Pulmonary artery endothelial cell (primary cell): Measurements from ENCODE around the gene RUSF1. TPM values are rescaled to one million over a fixed set of nuclear protein-coding genes. Genes with fewer than 3 reads are reported as not detected.
"Not testable (repeated sequence)": the region's sequence is repeated elsewhere in the genome, so short reads cannot be mapped to it uniquely, and the experiment has no call there.

Experiments used
- DNase-seq: peaks from one replicate; pipeline ENCODE4 v3.0.0-alpha.2; 2011; ENCODE audit warnings: low read depth, low spot score
- total RNA-seq: library from RNA; depleted of rRNA; stranded (reverse); fragments of >200 nt; gene quantifications from 2 replicates; pipeline ENCODE4 v1.2.3, GENCODE V29; 2014

The RUSF1 gene
- total RNA-seq, 1 donor from 2014 or later, result 28.2 TPM

DNA sequence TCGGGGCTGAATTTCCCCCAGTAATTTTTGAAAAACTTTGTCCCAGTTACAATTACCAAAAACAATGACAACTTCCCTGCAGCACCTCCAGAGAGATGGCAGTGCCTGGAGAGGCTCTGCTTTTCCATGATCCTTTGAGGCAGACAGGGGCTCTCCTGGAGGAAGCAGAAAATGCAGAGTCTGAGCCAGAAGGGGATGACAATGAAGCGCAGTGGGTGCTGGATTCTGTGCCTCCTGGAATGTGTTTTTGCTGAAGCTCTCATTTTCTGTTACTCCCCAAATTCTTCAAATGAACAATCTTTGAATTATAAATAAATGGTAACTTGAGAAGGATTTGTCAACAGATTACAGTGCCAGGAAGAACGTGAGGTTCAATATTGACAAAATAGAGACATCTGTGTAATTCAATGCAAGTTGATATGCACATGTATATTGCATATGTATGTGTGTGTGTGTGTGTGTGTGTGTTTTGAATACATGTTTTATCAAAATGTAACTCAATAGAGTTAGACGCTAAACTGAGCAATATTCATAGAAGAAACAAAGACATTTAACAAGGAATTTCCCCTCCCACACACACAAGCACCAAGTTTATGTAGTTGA lies 9.7 kb upstream of the RUSF1 start:
- no peak for DNase-seq

DNA sequence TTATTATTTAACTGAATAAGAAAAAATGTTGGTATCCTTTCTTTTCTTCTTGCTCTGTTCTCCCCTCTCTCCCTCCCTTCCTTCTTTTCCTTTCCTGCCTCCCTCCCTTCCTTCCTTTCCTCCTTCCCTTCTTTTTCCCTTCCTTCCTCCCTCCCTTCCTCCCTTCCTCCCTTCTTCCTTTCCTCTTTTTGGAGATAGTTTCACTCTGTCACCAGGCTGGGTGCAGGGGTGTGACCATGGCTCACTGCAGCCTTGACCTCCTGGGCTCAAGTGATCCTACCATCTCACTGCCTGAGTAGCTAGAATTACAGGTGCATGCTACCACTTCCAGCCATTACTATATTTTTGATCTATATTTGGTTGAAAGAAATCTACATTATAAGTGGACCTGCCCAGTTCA lies 5.7 kb upstream of the RUSF1 start:
- DNase-seq, result no peak

DNA sequence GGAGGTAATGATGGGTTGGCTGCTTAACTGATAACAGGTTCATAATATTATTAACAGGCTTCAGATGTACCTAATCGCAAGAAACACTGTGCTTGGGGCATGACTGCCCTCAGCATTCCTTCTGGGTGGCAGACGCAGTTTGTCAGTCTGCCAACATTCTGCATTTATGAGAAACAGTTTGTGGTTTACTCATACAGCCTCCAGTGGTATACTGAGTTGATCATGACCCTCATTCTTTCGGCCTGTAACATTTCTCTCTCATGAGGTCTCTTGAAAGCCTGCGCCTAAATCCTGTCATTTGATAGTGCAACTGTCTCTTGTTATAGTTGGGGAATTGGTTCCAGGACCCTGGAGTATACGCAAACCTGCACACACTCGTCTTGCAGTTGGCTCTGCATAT lies 4.9 kb upstream of the RUSF1 start:
- DNase-seq, result no peak

DNA sequence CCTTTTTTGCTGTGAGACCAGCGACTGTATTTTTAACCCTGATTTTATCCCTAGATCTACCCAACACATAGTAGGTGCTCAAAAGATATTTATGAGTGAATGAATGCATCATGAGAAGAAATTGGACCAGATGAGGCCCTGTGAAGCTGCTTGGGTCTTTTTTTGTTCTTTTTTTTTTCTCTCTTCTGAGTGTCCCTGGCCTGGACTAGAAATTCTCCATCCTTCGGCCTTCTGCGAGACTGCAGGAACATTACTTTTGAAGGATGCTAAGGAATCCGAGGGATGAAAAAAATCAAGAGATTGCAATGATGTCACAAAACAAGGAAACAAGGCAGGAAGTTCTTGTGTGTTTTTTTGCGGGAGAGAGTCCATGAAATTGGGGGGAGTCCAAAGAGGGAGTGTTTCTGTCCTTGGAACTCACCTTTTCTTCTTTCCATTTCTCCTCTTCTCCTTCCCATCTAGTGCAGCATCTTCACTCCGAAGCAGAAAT lies 560 bp upstream of the RUSF1 start:
- DNase-seq, result no peak

DNA sequence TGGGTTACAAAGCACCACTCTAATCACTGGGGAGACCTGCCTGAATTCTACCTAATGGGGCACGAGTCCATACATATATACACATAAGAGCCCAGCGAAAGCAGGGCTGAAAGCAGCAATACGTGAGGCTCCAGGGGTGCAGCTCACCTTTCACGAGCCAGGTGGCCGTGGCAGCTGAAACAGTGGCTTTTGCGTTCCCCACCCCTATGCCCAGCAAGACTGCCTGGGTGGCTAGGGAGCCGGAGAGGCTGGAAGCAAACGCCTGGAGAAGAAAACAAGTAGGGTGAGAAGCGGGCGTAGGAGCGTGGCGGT lies 618 bp downstream of the RUSF1 start:
- no peak for DNase-seq

DNA sequence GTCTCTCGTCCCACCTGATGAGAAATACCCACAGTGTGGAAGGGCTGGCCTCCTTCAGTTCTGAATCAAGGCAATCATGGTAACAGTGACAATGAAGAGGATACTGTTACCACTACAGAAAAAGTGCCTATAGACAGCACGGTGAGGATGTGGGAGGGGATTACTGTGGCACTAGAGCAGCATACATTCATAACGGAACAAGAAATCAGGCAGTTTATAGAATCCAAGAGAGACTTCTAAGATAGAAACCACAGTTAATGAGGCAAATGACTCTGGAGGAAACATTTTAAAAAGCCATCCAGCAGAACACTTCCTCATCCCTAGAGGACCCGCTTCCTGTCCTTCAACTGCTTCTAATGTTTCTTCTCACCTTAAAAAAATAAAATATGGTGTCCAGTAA lies 2.7 kb downstream of the RUSF1 start:
- DNase-seq, result no peak

DNA sequence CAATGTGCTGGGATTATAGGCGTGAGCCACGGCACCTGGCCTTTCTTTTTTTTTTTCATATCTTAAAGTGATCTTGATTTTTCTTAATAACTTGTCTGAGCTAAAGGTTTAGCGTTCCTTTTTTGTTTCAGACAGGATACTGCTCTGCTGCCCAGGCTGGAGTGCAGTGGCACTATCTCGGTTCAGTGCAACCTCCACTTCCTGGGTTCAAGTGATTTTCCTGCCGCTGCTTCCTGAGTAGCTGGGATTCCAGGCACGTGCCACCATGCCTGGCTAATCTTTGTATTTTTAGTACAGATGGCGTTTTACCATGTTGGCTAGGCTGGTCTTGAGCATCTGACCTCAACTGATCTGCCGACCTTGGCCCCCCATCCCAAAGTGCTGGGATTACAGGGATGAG lies 4.0 kb downstream of the RUSF1 start:
- DNase-seq, result peak; percentile 30

DNA sequence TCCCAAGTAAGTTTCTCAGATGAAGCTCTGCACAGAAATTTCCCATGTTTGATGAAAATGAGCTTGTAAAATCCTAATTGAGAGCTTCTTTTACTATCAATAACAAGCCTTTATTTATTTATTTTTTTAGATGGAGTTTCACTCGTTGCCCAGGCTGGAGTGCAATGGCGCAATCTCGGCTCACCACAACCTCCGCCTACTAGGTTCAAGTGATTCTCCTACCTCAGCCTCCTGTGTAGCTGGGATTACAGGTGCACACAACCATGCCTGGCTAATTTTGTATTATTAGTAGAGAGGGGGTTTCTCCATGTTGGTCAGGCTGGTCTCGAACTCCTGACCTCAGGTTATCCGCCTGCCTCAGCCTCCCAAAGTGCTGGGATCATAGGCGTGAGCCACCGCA lies 4.6 kb downstream of the RUSF1 start:
- not testable (repeated sequence) for DNase-seq

DNA sequence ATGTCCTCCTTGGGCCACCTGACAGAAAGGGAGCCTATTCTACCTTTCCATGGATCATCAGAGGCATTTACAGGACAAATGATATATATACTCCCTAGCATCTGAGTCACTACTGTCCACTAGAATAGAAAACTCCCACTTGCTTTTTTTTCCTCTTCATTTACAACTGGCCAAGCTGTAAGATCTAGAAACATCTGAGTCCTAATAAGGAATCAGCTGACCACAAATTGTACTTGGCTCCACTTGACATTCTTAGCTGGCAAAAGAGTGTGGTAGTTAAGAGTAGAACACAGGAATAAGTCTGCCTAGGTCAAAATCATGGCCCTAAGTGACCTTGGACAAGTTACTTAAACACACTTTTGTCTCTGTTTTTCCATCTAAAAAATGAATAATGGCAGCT lies 5.2 kb downstream of the RUSF1 start:
- no peak for DNase-seq

DNA sequence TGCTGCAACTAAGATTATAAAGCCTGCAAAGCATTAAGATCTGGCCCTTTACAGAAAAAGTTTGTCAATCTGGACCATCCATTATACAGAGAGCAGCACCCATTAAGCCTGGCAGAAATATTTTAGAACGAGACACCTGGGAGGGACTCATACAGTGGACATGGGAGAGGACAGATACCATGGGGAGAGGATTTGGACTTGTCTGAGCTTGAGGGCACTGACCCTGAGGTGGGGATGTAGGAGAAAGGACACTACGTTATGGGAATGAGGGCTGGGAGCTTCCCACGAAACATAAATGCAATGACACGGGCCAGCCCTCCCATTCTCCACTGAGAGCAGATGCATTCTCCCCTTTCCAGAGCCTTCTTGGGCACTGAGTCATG lies 6.2 kb downstream of the RUSF1 start:
- no peak for DNase-seq

DNA sequence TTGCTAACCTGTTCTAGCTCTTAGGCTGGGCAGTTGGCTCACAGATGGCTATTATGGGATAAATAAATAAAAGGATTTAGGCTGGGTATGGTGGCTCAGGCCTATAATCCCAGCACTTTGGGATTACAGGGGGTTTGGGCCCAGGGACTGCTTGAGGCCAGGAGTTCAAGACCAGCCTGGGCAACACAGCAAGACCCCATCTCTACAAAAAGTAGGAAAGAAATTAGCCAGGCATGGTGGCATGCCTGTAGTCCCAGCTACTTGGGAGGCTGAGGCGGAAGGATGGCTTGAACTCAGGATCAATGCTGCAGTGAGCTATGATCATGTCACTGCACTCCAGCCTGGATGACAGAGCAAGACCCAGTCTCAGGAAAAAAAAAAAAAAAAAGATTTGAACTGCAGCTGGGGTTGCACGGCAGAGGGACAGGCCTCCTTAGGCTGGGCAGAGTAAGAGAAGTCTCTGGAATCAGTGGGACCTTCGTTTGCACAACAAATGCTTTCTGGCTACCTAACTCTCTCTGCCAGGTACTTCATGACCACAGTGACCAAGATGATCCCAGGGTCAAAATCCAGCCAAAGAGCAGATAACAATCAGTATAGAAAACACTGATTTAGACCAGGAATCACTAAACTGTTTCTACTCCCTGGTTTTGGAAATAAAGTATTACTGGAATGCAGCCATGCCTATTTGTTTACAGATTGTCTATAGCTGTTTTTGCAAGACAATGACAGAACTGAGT lies 6.8 kb downstream of the RUSF1 start:
- no peak for DNase-seq

DNA sequence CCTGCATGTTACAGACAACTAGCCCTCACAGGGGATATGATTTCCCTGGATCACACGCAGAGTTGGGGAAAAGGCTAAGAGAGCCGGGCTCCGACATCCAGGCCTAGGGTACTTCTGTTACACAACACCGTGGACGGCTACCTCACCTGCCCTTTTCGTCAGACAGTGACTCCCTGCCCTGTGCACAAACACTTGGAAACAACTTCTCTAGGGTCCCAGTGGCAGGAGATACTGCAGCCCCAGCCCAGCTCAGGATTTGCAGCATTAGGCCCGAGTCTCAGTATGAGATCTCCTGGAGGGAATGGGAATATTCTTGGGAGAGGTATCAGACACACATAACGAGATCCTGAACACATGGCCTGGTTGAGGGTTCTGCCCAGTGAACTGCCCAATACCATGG lies 8.3 kb downstream of the RUSF1 start:
- no peak for DNase-seq

DNA sequence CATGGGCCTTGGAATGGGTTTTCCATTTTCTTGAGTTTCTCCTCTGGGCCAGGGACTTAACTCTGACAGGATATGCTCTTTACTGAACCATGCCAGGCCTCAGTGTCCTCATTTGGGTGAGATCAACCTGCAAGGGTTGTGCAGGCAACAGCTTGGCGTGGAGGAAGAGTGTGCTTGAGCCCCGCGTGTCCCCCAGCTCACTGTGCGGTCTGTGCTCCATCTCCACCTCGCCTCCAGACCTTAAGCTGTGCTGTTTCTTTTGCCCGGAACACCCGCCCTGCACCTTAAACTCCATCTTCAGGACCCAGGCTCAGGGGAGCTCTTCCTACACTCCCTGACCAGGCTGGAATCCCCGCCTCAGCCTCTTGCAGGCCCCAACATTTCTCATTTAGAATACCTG lies 9.7 kb downstream of the RUSF1 start:
- DNase-seq, result no peak

DNA sequence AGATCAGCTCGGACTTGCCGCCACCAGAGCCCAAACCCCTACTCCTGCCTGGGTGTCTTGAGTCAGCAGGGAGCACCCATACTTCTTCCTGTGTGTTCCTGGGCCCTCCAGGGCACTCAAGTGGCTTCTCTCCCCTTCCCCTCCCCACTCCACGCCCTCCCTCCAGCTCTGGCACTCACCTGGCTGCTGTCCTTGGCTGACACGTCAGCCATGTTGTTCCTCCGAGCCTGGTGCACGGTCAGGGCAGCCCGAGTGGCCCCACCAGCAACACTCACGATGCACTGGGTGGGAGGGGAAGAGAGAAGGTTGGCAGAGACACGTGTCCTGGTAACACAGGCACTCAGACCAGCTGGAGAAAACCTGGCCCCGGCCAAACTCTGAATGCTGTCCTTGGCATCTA lies 11.5 kb downstream of the RUSF1 start:
- no peak for DNase-seq

DNA sequence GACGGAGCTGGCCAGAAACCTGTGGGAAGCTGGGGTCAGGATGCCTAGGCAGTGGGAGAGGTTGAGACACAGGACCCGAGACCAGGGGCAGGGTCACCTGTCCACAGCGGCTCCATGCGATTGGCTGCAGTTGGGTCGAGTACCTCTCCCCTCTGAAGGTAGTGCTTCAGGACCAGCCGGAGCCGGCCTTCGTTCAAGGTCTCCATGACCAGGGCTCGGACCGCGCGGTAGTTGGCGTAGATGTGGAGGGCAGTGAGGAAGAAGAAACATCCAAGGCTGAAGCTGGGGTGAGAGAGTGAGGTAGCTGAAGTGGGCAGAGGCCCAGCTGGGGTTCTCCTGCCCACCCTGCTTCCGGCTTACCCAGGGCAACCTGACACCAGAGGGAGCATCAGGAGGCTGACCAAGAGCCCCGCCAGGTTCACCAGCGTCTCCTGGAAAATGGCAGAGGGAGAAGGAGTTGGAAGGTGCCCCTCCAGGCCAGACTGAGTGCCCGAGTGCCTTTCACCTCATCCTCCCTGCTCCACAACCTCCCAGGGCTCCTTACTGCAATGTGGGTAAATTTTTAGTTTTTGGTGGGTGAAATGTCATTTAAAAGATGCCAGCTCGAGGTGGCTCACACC lies 14.6 kb downstream of the RUSF1 start:
- no peak for DNase-seq

DNA sequence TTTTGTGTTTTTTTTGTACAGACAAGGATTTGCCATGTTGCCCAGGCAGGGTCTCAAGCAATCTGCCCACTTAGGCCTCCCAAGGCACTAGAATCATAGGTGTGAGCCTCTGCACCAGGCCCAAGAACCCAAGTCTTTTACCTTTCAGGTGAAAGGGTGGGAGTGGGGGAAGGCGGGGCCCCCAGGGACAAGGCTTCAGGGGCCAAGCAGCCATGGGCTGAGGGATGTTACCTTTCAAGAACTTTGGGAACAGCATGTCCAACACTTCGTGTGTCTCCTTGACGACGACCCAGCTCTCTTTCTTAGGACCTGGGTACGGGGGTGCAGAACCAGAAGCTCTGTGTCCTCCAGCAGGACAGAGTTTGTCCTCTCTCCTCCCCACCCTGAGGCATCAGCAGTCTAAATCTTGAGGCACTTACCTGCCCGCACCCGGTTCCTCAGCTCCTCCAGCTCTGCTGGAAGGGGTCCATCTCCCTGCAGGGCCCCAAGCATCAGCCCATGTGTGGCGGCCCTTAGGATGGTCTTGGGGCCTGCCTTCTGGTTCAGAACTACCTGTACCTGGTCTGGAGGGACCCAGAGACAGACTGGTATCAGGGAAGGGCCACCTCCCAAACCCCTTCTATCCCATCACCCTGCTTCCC lies 16.3 kb downstream of the RUSF1 start:
- no peak for DNase-seq

DNA sequence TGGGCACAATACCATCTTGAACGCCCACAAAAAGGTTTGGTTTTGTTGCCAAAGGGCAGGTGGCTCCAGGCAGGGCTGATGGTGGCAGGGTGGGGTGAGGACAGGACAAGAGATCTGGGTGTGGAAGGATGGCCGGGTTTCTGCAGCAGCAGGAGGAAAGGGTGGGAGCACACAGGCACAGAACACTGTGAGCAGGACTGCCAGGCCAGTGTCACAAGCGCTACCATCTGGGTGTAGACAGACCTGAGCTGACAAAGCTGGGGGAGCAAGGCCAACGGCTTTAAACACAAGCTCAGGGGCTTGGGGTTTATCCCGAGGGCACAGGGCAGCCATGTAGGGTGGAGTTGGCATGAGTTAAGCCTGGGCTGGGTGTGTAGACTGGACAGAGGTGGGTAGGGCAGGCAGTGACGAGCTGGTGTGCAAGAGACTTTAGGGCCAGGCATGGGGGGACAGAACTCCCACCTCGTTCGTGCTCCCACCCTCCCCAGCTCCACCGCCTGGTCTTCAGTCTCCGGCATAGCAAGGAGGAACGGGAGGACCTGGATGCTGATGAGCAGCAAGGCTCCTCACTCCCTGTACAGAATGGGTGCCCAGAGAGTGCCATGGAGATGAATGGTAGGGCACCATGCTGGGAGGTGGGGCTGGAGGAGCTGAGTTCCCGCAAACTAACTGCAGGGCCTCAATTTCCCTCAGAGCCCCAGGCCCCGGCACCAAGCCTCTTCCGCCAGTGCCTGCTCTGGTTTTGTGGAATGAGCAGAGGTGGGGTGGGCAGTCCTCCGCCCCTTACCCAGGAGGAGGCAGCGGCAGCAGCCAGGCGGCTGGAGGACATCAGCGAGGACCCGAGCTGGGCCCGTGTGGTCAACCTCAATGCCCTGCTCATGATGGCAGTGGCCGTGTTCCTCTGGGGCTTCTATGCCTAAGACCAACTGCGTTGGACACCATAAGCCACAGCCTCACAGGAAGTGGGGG lies 18.3 kb downstream of the RUSF1 start:
- DNase-seq, result no peak

DNA sequence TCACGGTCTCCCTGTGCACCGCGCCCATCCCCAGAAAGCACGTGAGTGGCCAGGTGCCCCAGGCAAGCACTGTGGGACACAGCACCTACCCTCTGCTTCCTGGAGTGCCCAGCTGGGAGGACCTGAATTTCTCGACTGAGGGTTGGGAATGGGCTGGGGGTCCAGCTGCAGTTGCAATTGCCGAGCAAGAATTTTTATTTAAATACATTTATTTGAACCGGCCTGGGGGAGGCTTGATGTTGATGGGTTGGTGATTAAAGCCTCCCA lies 19.0 kb downstream of the RUSF1 start:
- no peak for DNase-seq

DNA sequence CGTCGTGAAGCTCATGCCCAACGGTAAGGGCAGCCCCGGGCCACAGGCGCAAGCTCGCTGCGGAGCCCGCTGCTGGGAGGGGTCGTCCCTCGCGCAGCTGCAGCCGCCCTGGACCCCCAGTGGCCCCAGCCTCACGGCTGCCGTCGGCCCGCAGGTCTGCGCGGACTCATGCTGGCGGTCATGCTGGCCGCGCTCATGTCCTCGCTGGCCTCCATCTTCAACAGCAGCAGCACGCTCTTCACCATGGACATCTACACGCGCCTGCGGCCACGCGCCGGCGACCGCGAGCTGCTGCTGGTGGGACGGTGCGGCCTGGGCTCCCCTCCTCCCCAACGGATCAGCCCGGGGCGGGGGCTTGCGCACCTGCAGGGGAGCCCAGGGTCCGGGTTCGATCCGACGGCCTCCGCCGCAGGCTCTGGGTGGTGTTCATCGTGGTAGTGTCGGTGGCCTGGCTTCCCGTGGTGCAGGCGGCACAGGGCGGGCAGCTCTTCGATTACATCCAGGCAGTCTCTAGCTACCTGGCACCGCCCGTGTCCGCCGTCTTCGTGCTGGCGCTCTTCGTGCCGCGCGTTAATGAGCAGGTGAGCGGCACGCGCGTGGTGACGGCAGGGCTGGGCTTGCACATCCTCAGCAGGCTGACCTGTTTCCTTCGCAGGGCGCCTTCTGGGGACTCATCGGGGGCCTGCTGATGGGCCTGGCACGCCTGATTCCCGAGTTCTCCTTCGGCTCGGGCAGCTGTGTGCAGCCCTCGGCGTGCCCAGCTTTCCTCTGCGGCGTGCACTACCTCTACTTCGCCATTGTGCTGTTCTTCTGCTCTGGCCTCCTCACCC lies 19.5 kb downstream of the RUSF1 start:
- DNase-seq, result no peak

DNA sequence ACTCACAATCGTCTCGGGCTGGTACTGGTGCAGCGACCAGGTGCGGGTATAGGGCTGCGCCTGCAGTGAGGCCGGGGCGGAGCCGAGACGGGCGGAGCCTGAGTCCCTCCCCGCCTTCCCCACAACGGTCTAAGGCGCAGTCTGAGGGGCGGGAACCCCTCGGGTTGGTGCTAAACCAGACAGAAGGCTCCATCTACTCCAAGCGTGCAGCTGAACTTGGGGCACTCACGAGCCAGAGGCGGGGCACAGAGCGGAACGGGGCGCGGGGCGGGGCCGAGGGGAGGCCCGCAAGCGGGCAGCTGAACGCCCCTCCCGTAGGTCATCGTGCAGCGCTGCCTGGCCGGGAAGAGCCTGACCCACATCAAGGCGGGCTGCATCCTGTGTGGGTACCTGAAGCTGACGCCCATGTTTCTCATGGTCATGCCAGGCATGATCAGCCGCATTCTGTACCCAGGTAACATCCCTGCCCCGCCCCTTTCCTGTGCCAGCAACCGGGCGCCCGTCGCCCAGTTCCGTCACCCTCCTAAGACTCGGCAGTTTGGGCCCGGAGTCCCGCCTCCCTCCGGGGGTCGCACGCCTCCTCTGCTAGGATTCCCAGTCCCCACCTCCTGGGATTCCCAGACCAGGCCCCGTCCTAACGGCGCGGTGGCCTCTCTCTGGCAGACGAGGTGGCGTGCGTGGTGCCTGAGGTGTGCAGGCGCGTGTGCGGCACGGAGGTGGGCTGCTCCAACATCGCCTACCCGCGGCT lies 20.3 kb downstream of the RUSF1 start:
- no peak for DNase-seq
